Measurements from ENCODE around the gene KCTD20.

DNA sequence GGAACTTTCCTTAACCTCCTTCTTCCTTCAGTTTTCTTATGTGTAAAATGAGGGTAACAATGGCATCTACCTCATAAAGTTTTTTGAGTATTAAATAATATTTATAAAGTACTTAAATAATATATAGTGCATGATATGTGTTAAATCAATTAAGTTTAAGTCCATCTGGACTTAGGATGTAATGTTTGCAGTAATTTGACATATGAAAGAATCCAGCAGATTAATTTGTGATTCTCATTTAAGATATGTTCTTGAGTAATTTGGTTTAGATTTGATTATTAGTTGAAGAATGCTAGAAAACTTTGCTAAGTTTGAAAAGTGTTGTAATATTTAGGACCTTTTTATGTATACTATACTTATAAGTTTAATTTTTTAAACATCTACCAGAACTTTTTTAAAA lies 18.1 kb downstream of the KCTD20 start:
- no peak for TF ChIP-seq POLR2A (IDR thresholded peaks at IDR 0.05)
- no peak for TF ChIP-seq CTCF (IDR thresholded peaks at IDR 0.05)
